ENCODE results near the gene NAA60. TPM values are rescaled to one million over a fixed set of nuclear protein-coding genes. Genes with fewer than 3 reads are reported as not detected.

Gene NAA60
- total and polyA plus RNA-seq, 2 of the 13 experiments (the other 11 are each of a cell fraction or from before 2014, with no cell fraction given) = 14.7 to 32.0 TPM

DNA sequence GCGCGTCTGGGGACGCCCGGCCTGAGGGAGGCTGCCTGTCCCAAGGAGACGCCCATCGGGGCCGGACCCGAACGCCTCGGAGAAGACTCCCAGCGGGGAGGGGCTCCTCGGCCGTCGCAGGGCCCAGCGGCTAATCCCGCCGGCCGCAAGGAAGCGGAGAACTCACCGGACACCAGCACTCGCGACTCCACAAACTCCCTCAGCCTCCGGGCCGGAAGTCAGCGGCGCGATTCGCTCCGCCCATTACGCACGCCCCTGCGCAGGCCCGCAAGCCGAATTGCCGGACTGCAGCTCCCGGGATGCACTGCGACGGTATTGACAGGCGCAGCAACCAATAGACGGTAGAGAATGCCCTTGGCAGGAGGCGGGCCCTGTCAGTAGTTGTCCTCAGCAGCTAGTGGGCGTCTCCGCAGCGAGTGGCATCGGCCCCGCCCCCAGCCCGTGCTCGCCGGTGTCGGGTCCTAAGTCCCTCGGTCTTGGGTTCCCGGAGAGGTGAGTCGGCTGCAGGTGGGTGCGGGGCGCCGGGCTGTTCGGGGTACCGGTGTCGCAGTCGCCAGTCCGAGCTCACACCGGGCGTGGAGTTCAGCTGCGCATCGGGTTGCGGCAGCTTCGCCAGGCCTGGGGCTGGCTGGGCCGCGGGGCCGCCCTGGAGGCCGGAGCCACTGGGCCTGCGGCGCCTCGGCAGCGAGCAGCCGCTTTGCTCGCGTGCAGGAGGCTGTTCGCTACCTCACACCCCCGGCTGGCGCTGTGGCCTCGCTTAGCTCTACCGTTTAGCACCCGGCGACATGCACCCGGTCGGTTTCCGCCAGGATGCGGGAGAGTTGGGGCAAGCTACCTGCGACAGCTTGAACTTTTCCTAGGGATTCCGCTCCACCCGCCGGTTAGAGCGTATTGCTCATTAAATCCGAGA is 42.4 kb upstream of the NAA60 start, which contains the start of the genes ZNF174 and ZSCAN32 (continued):
- TF ChIP-seq, protein P1, sequence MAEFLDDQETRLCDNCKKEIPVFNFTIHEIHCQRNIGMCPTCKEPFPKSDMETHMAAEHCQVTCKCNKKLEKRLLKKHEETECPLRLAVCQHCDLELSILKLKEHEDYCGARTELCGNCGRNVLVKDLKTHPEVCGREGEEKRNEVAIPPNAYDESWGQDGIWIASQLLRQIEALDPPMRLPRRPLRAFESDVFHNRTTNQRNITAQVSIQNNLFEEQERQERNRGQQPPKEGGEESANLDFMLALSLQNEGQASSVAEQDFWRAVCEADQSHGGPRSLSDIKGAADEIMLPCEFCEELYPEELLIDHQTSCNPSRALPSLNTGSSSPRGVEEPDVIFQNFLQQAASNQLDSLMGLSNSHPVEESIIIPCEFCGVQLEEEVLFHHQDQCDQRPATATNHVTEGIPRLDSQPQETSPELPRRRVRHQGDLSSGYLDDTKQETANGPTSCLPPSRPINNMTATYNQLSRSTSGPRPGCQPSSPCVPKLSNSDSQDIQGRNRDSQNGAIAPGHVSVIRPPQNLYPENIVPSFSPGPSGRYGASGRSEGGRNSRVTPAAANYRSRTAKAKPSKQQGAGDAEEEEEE (CRISPR knock-in tag; IDR thresholded peaks at IDR 0.05; ENCODE audit: borderline replicate concordance) = no peak
- TF ChIP-seq HES4 (CRISPR knock-in tag; IDR thresholded peaks at IDR 0.05; ENCODE audit: borderline replicate concordance) = peak; percentile 98
- TF ChIP-seq, protein P2, sequence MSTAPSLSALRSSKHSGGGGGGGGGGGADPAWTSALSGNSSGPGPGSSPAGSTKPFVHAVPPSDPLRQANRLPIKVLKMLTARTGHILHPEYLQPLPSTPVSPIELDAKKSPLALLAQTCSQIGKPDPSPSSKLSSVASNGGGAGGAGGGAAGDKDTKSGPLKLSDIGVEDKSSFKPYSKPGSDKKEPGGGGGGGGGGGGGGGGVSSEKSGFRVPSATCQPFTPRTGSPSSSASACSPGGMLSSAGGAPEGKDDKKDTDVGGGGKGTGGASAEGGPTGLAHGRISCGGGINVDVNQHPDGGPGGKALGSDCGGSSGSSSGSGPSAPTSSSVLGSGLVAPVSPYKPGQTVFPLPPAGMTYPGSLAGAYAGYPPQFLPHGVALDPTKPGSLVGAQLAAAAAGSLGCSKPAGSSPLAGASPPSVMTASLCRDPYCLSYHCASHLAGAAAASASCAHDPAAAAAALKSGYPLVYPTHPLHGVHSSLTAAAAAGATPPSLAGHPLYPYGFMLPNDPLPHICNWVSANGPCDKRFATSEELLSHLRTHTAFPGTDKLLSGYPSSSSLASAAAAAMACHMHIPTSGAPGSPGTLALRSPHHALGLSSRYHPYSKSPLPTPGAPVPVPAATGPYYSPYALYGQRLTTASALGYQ (CRISPR knock-in tag; IDR thresholded peaks at IDR 0.05) = peak; percentile 65; the same call in 1 of the 2 replicates
- TF ChIP-seq ZFY (CRISPR knock-in tag; IDR thresholded peaks at IDR 0.05) = peak; percentile 96
- no peak for TF ChIP-seq ZNF83 (CRISPR knock-in tag; IDR thresholded peaks at IDR 0.05; ENCODE audit: borderline replicate concordance)
- TF ChIP-seq, protein P3, sequence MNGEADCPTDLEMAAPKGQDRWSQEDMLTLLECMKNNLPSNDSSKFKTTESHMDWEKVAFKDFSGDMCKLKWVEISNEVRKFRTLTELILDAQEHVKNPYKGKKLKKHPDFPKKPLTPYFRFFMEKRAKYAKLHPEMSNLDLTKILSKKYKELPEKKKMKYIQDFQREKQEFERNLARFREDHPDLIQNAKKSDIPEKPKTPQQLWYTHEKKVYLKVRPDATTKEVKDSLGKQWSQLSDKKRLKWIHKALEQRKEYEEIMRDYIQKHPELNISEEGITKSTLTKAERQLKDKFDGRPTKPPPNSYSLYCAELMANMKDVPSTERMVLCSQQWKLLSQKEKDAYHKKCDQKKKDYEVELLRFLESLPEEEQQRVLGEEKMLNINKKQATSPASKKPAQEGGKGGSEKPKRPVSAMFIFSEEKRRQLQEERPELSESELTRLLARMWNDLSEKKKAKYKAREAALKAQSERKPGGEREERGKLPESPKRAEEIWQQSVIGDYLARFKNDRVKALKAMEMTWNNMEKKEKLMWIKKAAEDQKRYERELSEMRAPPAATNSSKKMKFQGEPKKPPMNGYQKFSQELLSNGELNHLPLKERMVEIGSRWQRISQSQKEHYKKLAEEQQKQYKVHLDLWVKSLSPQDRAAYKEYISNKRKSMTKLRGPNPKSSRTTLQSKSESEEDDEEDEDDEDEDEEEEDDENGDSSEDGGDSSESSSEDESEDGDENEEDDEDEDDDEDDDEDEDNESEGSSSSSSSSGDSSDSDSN (CRISPR knock-in tag; IDR thresholded peaks at IDR 0.05) = peak; percentile 99
- TF ChIP-seq FOSL2 (CRISPR knock-in tag; IDR thresholded peaks at IDR 0.05) = peak; percentile 61
- TF ChIP-seq, protein P4, sequence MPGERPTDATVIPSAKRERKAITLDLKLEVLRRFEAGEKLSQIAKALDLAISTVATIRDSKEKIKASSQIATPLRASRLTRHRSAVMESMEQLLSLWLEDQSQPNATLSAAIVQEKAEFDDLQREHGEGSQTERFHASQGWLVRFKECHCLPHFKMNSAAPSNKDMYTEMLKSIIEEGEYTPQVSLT (CRISPR knock-in tag; IDR thresholded peaks at IDR 0.05; ENCODE audit: borderline replicate concordance, low read depth) = no peak
- peak; percentile 70 for TF ChIP-seq TEAD3 (CRISPR knock-in tag; optimal IDR thresholded peaks at IDR 0.05; ENCODE audit: borderline replicate concordance)
- peak; percentile 64; the same call in 1 of the 2 replicates for TF ChIP-seq ZMYM3 (CRISPR knock-in tag; IDR thresholded peaks at IDR 0.05)
- TF ChIP-seq SMAD3 (CRISPR knock-in tag; IDR thresholded peaks at IDR 0.05) = no peak; the same call in 1 of the 2 replicates
- TF ChIP-seq, protein P5, sequence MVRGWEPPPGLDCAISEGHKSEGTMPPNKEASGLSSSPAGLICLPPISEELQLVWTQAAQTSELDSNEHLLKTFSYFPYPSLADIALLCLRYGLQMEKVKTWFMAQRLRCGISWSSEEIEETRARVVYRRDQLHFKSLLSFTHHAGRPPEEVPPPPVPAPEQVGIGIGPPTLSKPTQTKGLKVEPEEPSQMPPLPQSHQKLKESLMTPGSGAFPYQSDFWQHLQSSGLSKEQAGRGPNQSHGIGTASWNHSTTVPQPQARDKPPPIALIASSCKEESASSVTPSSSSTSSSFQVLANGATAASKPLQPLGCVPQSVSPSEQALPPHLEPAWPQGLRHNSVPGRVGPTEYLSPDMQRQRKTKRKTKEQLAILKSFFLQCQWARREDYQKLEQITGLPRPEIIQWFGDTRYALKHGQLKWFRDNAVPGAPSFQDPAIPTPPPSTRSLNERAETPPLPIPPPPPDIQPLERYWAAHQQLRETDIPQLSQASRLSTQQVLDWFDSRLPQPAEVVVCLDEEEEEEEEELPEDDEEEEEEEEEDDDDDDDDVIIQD (CRISPR knock-in tag; IDR thresholded peaks at IDR 0.05; ENCODE audit: low read depth) = 0 out of 2 replicates have a peak, but pooled peaks have one; percentile 43
- no peak for TF ChIP-seq MATR3 (CRISPR knock-in tag; IDR thresholded peaks at IDR 0.05)
- peak; percentile 66 for TF ChIP-seq SALL1 (CRISPR knock-in tag; IDR thresholded peaks at IDR 0.05)
- TF ChIP-seq, protein P6, sequence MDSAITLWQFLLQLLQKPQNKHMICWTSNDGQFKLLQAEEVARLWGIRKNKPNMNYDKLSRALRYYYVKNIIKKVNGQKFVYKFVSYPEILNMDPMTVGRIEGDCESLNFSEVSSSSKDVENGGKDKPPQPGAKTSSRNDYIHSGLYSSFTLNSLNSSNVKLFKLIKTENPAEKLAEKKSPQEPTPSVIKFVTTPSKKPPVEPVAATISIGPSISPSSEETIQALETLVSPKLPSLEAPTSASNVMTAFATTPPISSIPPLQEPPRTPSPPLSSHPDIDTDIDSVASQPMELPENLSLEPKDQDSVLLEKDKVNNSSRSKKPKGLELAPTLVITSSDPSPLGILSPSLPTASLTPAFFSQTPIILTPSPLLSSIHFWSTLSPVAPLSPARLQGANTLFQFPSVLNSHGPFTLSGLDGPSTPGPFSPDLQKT (CRISPR knock-in tag; IDR thresholded peaks at IDR 0.05; ENCODE audit: borderline replicate concordance) = no peak
- 0 out of 2 replicates have a peak, but pooled peaks have one; percentile 39 for TF ChIP-seq ZFYVE20 (CRISPR knock-in tag; IDR thresholded peaks at IDR 0.05; ENCODE audit: borderline replicate concordance, low read depth)
- peak; percentile 89; the same call in 1 of the 2 replicates for TF ChIP-seq NAIF1 (CRISPR knock-in tag; IDR thresholded peaks at IDR 0.05; ENCODE audit: borderline replicate concordance)
- TF ChIP-seq JUN (CRISPR knock-in tag; IDR thresholded peaks at IDR 0.05) = no peak
